GM23248 (cell line): ENCODE results near the gene ADM2. TPM values are rescaled to one million over a fixed set of nuclear protein-coding genes. Genes with fewer than 3 reads are reported as not detected.
A peak's percentile ranks its signal among the peaks of the same experiment; 100 is the strongest.

ENCODE experiments used
- DNase-seq: peaks from one replicate; pipeline ENCODE4 v3.0.0-alpha.2; 2015
- H2AFZ ChIP-seq: fragments of 200-600 bp; sonication (generic); 2 replicates; pipeline ENCODE4 v1.6.1; 2016; ENCODE audit warnings: antibody characterized with exemption
- H3F3A ChIP-seq: fragments of 200-600 bp; sonication (generic); 2 replicates; pipeline ENCODE4 v1.6.1; 2016; ENCODE audit warnings: mild to moderate bottlenecking, antibody characterized with exemption, mixed run types; ENCODE audit not compliant: insufficient read depth
- H3K27ac ChIP-seq: fragments of 200-600 bp; sonication (generic); 2 replicates; pipeline ENCODE4 v1.5.1; 2016; ENCODE audit warnings: mild to moderate bottlenecking
- H3K27me3 ChIP-seq: fragments of 200-600 bp; sonication (generic); replicated peaks from 2 replicates; pipeline ENCODE4 v1.6.1; 2016; ENCODE audit warnings: mild to moderate bottlenecking; ENCODE audit not compliant: insufficient read depth
- H3K36me3 ChIP-seq: fragments of 200-600 bp; sonication (generic); 2 replicates; pipeline ENCODE4 v1.6.1; 2016; ENCODE audit warnings: low read depth, mild to moderate bottlenecking
- H3K4me1 ChIP-seq: fragments of 200-600 bp; sonication (generic); 2 replicates; pipeline ENCODE4 v1.6.1; 2016; ENCODE audit warnings: mild to moderate bottlenecking; ENCODE audit not compliant: insufficient read depth
- H3K4me2 ChIP-seq: fragments of 200-600 bp; sonication (generic); one replicate; pipeline ENCODE4 v1.6.1; 2016; ENCODE audit warnings: mild to moderate bottlenecking; ENCODE audit not compliant: unreplicated experiment
- H3K4me3 ChIP-seq: fragments of 200-600 bp; sonication (generic); 2 replicates; pipeline ENCODE4 v1.5.1; 2016; ENCODE audit warnings: mild to moderate bottlenecking
- H3K79me2 ChIP-seq: fragments of 200-600 bp; sonication (generic); 2 replicates; pipeline ENCODE4 v1.6.1; 2016; ENCODE audit warnings: mild to moderate bottlenecking; ENCODE audit not compliant: insufficient read depth
- H3K9ac ChIP-seq: fragments of 200-600 bp; sonication (generic); 2 replicates; pipeline ENCODE4 v1.6.1; 2016; ENCODE audit warnings: mild to moderate bottlenecking
- H3K9me2 ChIP-seq: fragments of 200-600 bp; sonication (generic); 2 replicates; pipeline ENCODE4 v1.6.1; 2016; ENCODE audit warnings: mixed run types, mild to moderate bottlenecking, moderate library complexity; ENCODE audit not compliant: insufficient read depth
- H3K9me3 ChIP-seq: fragments of 200-600 bp; sonication (generic); one replicate; pipeline ENCODE4 v1.6.1; 2017; ENCODE audit warnings: low read depth
- H4K20me1 ChIP-seq: fragments of 200-600 bp; sonication (generic); 2 replicates; pipeline ENCODE4 v1.6.0; 2016; ENCODE audit not compliant: insufficient read depth
- EZH2 ChIP-seq: fragments of 200-600 bp; sonication (generic); IDR thresholded peaks from 2 replicates; pipeline ENCODE4 v1.6.1; 2018; ENCODE audit warnings: antibody characterized with exemption, mild to moderate bottlenecking; ENCODE audit not compliant: insufficient read depth, poor library complexity, severe bottlenecking
- EZH2phosphoT487 ChIP-seq: fragments of 200-600 bp; sonication (generic); IDR thresholded peaks from 2 replicates; pipeline ENCODE4 v1.6.1; 2018; ENCODE audit warnings: antibody characterized with exemption, moderate library complexity, mild to moderate bottlenecking, low read depth; ENCODE audit not compliant: insufficient read depth
- WGBS, 2 experiments: methylation state at CpG; one replicate each; pipeline ENCODE4 v1.1.6; 2015 to 2017; ENCODE audit warnings: low lambda C conversion rate in 2 of 2, low coverage in 1 of 2; ENCODE audit errors: missing lambda C conversion rate in 2 of 2; 5-methylcytosine and 5-hydroxymethylcytosine counted together
- in situ Hi-C: fragments of 300-500 bp; cut with MboI; formaldehyde crosslinking; loops from 2 replicates; pipeline ENCODE4 v1.15.0; 2020
- polyA plus RNA-seq: library from polyadenylated mRNA; unstranded; fragments of >200 nt; fragmentation: Nextera tagmentation; extraction: Ambion mirVana; gene quantifications from 2 replicates; pipeline ENCODE4 v1.2.1, GENCODE V29; 2016
- total RNA-seq: library from RNA; depleted of rRNA; stranded (reverse); fragments of >200 nt; shearing (Covaris generic); gene quantifications from 2 replicates; pipeline ENCODE4 v1.2.3, GENCODE V29; 2014

The ADM2 gene
- total and polyA plus RNA-seq, 2 experiments from 2014 or later = 11.6 to 15.2 TPM

DNA sequence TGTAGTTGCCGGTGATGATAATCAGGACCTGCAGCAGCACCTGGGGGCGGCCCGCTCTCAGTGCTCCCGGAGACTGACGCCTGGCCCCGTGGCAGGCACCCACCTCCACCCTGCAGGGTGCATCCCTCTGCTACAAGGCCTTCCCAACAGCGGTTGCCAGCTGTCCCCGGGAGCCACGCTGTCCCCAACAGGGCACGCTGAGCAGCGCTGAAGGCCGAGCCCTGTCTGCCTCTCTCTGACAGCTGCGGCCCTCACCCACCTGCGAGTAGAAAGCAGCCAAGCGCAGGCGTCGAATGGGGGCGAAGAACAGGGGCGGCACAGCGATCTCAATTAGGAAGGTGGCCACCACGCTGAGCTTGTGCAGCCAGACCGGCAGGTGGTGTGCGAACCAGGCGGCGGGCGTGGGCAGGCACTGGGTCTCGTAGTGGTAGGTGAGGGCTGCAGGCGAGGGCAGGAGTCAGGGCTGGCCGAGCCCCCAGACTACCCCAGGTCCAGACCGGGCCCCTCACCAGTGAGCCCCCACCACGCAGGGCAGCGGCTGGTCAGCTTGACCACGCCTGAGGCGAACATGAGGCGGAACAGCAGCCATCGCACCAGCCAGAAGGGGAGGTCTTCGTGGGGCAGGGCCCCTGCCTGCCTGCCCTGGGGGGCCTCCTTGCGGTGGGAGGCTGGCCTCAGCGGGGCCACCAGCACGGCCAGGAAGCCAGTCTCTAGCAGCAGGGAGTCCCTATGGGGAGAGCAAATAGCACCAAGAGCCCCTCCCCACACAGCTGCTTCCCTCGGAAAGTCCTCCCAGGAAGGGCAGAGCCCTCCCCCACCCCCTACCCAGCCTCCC, 24.6 kb downstream of the ADM2 start:
- Histone ChIP-seq H3K9ac (peak overlapping the region; percentile 97), H3K4me3 (peak overlapping the region; percentile 94)

DNA sequence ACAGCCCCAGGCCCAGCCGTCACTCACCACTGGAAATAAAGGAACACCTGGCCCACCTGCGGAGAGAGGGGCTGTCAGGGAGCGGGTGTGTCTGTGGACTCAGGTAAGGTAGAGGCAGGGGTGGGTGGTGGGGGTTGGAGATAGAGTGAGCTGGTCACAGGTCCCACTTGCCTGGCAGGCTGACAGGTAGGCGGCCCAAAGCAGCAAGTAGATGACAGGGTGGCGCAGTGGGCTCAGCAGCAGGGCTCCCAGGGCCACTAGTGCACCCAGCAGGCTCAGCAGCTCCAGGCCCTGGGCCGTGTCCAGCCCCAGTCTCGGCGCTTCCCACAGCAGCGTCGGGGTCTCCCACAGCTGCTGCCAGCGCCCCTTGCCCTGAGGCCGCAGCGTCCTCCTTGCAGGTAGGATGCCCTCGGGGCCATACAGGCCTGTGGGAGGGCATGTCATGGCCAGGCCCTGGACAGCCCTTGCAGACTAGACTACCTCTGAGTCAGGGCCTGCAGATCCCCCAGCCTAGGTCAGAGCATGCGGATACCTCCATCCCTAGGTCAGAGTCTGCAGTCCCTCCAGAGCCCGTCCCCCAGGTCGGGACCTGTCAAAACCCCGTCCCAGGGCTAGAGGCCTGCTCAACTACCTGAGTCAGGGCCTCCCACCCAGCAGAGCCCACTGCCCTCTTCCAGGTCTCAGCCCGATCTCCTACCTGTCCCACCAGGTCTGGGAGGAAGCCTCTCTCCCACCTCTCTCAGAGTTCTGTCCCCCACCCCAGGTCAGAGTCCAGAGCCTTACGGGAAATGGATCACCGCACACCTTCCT, 25.5 kb downstream of the ADM2 start:
- in situ Hi-C loops = no loop called here
- H3K9me2 ChIP-seq = no peaks in the 10 kb centered on the region
- no peak for TF ChIP-seq EZH2phosphoT487
- TF ChIP-seq EZH2 = no peak
- H2AFZ ChIP-seq = peak overlapping the region; percentile 66
- no peaks in the 10 kb centered on the region for H3K9me3 ChIP-seq
- peaks cover 66% of the 10 kb centered on the region for H3K79me2 ChIP-seq
- peak overlapping the region; percentile 86 for H3K4me2 ChIP-seq
- H3K27me3 ChIP-seq = no peaks in the 10 kb centered on the region
- H3F3A ChIP-seq = peaks cover 10% of the 10 kb centered on the region; the same call in 1 of the 2 replicates
- H3K4me1 ChIP-seq = peaks cover 10% of the 10 kb centered on the region
- peak overlapping the region; percentile 73 for H3K27ac ChIP-seq
- no peaks in the 10 kb centered on the region for H4K20me1 ChIP-seq
- WGBS, 2 experiments = 11 to 20% methylated on average over 15 to 19 of the region's 21 CpGs
- no peaks in the 10 kb centered on the region for H3K36me3 ChIP-seq
- peak overlapping the region; percentile 97 for H3K9ac ChIP-seq
- peak; percentile 55 for DNase-seq
- peak overlapping the region; percentile 94 for H3K4me3 ChIP-seq

More for the DNA sequence above, 24.6 kb downstream of the ADM2 start:
- Histone ChIP-seq H3K9me2 (no peaks in the 10 kb centered on the region), H3K27ac (no peak overlapping the region), H3K79me2 (peaks cover 58% of the 10 kb centered on the region), H4K20me1 (no peaks in the 10 kb centered on the region), H3K9me3 (no peaks in the 10 kb centered on the region), H3K27me3 (no peaks in the 10 kb centered on the region), H3K36me3 (no peaks in the 10 kb centered on the region), H3F3A (peaks cover 10% of the 10 kb centered on the region; the same call in 1 of the 2 replicates), H3K4me1 (peaks cover 10% of the 10 kb centered on the region), H2AFZ (no peak overlapping the region), H3K4me2 (peak overlapping the region; percentile 86)
- TF ChIP-seq EZH2phosphoT487 (no peak), EZH2 (no peak)
- DNase-seq = no peak
- in situ Hi-C loops = no loop called here
- WGBS, 2 experiments = 87 to 88% methylated on average over 38 to 41 of the region's 41 CpGs

DNA sequence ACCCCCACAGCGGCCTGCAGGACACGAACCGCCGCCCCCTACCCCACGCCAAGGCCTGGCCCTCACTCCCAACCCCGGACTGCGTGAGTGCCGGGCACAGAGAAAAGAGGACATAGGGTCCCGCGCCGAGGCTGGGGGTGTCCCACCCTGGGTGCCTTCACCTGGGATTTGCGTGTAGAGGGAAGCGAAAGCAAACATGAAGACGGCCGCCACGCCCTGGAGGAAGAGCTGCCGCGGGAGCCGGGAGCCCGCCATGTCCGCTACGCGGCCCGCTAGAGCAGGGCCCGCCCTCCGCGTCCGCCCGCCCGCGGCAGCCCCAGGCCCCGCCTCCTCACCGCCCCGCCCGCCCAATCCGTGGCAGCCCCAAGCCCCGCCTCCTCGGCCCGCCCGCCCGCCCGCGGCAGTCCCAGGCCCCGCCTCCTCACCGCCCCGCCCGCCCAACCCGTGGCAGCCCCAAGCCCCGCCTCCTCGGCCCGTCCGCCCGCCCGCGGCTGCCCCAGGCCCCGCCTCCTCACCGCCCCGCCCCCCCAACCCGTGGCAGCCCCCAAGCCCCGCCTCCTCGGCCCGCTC, 26.2 kb downstream of the ADM2 start, which contains the start of gene LMF2:
Gene LMF2, minus strand, starts transcription at position 282 of the 570 bp plus-strand sequence. Its CDS starts 27 bp downstream, at position 255.
- H3K79me2 ChIP-seq = peaks cover 73% of the 10 kb centered on the region
- peak within 1 kb of the TSS; percentile 75 for H2AFZ ChIP-seq
- H3K27ac ChIP-seq = peak within 1 kb of the TSS; percentile 78
- H3K9ac ChIP-seq = peak within 1 kb of the TSS; percentile 97
- H3K9me2 ChIP-seq = no peaks in the 10 kb centered on the region
- H3K36me3 ChIP-seq = no peaks in the 10 kb centered on the region
- H3F3A ChIP-seq = peaks cover 10% of the 10 kb centered on the region; the same call in 1 of the 2 replicates
- in situ Hi-C loops = no loop called here
- DNase-seq = peak; percentile 94
- no peaks in the 10 kb centered on the region for H3K27me3 ChIP-seq
- 1 to 2% methylated on average over 16 to 57 of the region's 62 CpGs for WGBS, 2 experiments
- H3K4me1 ChIP-seq = peaks cover 10% of the 10 kb centered on the region
- peak within 1 kb of the TSS; percentile 94 for H3K4me3 ChIP-seq
- peak within 1 kb of the TSS; percentile 100 for H3K4me2 ChIP-seq
- H3K9me3 ChIP-seq = no peaks in the 10 kb centered on the region
- H4K20me1 ChIP-seq = no peaks in the 10 kb centered on the region; the same call in 1 of the 2 replicates
- TF ChIP-seq EZH2 (no peak), EZH2phosphoT487 (no peak)
